Karpas-422 (cell line): Measurements from ENCODE around the gene TMEM151A. TPM values are rescaled to one million over a fixed set of nuclear protein-coding genes. Genes with fewer than 3 reads are reported as not detected.

ENCODE experiments used
- DNase-seq: peaks from one replicate; pipeline ENCODE4 v3.0.0-alpha.2; 2015
- H2AFZ ChIP-seq: fragments of 200-600 bp; sonication (generic); 2 replicates; pipeline ENCODE4 v1.6.1; 2014; ENCODE audit warnings: antibody characterized with exemption, low read length, mixed read lengths
- H3K27ac ChIP-seq: fragments of 200-600 bp; sonication (generic); 2 replicates; pipeline ENCODE4 v1.5.1; 2014; ENCODE audit warnings: mild to moderate bottlenecking, low read length, moderate library complexity
- H3K27me3 ChIP-seq: fragments of 200-600 bp; sonication (generic); 2 replicates; pipeline ENCODE4 v1.6.1; 2014; ENCODE audit warnings: low read length, mixed read lengths
- H3K36me3 ChIP-seq: fragments of 200-600 bp; sonication (generic); 2 replicates; pipeline ENCODE4 v1.6.1; 2014; ENCODE audit warnings: low read length, mixed read lengths; ENCODE audit not compliant: insufficient read depth
- H3K4me1 ChIP-seq: fragments of 200-600 bp; sonication (generic); 2 replicates; pipeline ENCODE4 v1.6.1; 2014; ENCODE audit warnings: mild to moderate bottlenecking, low read length, mixed read lengths
- H3K4me2 ChIP-seq: fragments of 200-600 bp; sonication (generic); 2 replicates; pipeline ENCODE4 v1.6.1; 2014; ENCODE audit warnings: low read length, low read depth, mild to moderate bottlenecking; ENCODE audit not compliant: poor library complexity, severe bottlenecking
- H3K4me3 ChIP-seq: fragments of 200-600 bp; sonication (generic); 2 replicates; pipeline ENCODE4 v1.5.1; 2014; ENCODE audit warnings: mild to moderate bottlenecking, antibody characterized with exemption, low read length, mixed read lengths
- H3K79me2 ChIP-seq: fragments of 200-600 bp; sonication (generic); 2 replicates; pipeline ENCODE4 v1.6.1; 2014; ENCODE audit warnings: mild to moderate bottlenecking, low read length, mixed read lengths
- H3K9ac ChIP-seq: fragments of 200-600 bp; sonication (generic); 2 replicates; pipeline ENCODE4 v1.6.0; 2014; ENCODE audit warnings: low read length
- H3K9me2 ChIP-seq: fragments of 200-600 bp; sonication (generic), shearing (Covaris generic); replicated peaks from 2 replicates; pipeline ENCODE4 v1.6.0; 2014; ENCODE audit warnings: mild to moderate bottlenecking, low read length, moderate library complexity; ENCODE audit not compliant: insufficient read depth
- H3K9me3 ChIP-seq: fragments of 300-700, 200-600 bp; sonication (generic); 2 replicates; pipeline ENCODE4 v1.6.1; 2014; ENCODE audit warnings: low read length, mixed read lengths
- H4K20me1 ChIP-seq: fragments of 200-600 bp; sonication (generic); 2 replicates; pipeline ENCODE4 v1.6.1; 2014; ENCODE audit warnings: mild to moderate bottlenecking, antibody characterized with exemption, low read length, low read depth; ENCODE audit not compliant: insufficient read depth
- total RNA-seq: library from RNA; depleted of rRNA; stranded (reverse); fragments of >200 nt; shearing (Covaris generic); gene quantifications from 2 replicates; pipeline ENCODE4 v1.2.3, GENCODE V29; 2014; ENCODE audit warnings: low replicate concordance

Gene TMEM151A
- total RNA-seq, 1 experiment from 2014 or later: not detected

DNA sequence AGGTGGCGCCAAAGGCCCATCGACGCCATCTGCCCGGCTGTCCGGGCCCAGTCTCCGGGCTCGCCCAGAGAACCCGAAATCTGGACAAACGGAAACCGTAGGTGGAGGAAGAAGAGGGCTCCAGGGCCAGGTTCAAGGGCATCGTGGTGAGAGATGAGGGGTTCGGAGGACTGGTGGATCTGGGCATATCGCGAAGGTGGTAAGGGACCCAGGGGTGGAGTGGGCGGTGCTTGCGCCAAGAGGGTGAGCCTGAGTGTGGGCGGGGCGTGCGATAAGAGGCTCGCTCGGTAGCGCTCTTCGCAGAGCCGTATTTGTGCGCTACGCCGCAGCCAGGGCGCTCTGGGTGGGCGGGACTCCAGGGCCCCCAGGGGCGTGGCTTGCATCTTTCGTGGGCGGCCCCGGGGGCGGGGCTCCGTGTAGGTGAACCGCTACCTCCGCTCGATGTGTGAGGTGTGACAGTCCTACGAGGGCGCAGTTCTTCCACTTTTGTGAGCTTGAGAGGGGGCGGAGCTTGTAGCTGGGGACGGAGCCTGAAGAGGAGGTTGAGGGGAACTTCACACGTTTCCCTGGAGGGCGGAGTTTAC is 20.4 kb downstream of the TMEM151A start:
- H3K36me3 ChIP-seq: no peaks in the 10 kb centered on the region
- H4K20me1 ChIP-seq: no peaks in the 10 kb centered on the region
- no peaks in the 10 kb centered on the region for H3K27me3 ChIP-seq
- H3K4me3 ChIP-seq: peak overlapping the region; percentile 65
- H3K9me2 ChIP-seq: no peaks in the 10 kb centered on the region
- peak; percentile 98 for DNase-seq
- H3K9me3 ChIP-seq: no peaks in the 10 kb centered on the region
- peak overlapping the region; percentile 65 for H3K9ac ChIP-seq
- peak overlapping the region; percentile 78 for H3K4me2 ChIP-seq
- H2AFZ ChIP-seq: peak overlapping the region; percentile 93
- peaks cover 28% of the 10 kb centered on the region for H3K4me1 ChIP-seq
- H3K27ac ChIP-seq: peak overlapping the region; percentile 62
- no peaks in the 10 kb centered on the region for H3K79me2 ChIP-seq

DNA sequence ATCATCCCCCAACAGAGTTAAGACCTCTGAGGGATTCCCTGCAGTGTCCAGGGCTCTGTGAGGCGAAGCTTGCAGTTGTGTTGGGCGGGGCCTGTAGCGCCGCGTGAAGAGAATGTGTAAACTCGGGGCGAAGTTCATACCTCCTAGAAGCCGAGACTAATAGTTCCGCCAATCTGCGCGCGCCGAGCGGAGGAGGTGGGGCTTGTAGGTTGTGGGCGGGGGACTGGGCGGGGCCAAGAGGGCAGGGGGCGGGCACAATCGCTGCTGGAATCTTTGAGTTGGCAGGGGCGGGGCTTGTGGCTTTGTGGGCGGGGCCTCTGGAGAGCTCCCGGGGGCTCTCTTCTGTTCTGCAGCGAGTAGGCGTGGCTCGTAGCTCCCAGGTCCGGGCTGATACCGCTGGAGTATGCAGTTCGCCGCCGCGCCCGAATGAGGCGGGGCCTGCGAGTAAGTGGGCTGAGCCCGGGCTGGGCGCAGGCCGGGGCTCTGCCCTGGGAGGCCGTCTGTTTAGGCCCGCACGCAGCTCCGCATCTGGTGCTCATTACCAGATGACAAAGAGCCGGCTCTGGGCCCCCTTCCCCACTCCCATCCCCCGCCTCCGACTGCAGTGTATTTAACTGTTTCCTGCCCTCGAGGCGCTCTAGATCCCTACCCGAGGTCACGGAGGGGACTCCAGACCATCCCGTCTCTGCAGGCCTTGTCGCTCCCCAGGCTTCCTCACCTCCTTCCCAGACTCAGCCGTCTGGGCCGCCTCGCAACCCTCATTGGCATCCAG is 21.0 kb downstream of the TMEM151A start:
- Histone ChIP-seq H3K9me2 (no peaks in the 10 kb centered on the region), H3K9me3 (no peaks in the 10 kb centered on the region), H4K20me1 (no peaks in the 10 kb centered on the region), H3K9ac (peak overlapping the region; percentile 65), H3K27ac (peak overlapping the region; percentile 62), H3K4me3 (peak overlapping the region; percentile 65), H3K4me2 (peak overlapping the region; percentile 78), H3K79me2 (no peaks in the 10 kb centered on the region), H3K4me1 (peaks cover 34% of the 10 kb centered on the region), H3K27me3 (no peaks in the 10 kb centered on the region), H3K36me3 (no peaks in the 10 kb centered on the region), H2AFZ (no peak overlapping the region)
- peak; percentile 99 for DNase-seq

DNA sequence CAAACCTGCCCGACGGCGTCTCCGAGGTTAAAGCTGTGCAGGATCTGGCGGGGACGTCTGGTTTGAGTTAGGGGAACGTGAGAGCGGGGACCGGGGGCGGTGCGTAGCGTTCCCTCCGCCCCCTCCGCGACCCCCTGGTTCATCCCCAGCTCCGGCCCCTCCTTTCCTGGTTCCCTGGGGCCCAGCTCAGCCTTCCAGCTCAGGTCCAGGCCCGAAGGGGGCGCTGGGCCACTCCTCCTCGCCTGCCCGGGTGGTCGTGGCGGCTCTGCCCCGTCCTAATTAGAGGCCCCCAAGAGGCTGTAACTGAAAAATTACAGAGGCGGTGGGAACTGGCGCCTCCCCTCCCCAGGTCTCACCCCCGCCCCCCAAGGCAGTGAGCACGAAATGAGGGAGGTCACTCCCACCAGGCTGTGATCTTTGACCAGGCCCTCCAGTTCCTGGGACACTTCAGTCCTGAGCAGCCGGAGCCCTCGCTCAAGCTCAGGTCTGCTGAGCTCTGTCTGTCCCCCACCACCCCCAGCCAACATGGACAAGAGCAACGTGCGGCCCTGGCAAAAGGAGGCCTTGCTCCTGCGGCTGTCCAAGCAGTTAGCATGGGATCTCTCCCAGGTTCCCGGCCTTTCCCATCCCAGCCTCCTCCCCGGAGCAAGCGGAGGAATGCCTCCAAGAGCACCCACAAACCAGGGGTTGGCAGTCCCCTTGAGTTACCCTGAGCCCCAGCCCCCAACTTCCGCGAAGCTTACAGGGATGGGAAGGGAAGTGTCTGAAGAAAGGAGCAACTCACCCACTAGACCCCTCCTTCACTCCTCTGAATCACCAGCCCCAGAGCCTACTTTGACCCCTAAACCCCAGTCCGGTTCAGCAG is 21.9 kb downstream of the TMEM151A start:
- H3K36me3 ChIP-seq: no peaks in the 10 kb centered on the region
- no peaks in the 10 kb centered on the region for H3K27me3 ChIP-seq
- H3K4me1 ChIP-seq: peaks cover 43% of the 10 kb centered on the region
- peak overlapping the region; percentile 65 for H3K4me2 ChIP-seq
- no peak for DNase-seq
- no peak overlapping the region for H2AFZ ChIP-seq
- no peaks in the 10 kb centered on the region for H3K9me3 ChIP-seq
- no peaks in the 10 kb centered on the region for H3K9me2 ChIP-seq
- H3K4me3 ChIP-seq: peak overlapping the region; percentile 48; the same call in 1 of the 2 replicates
- H3K79me2 ChIP-seq: no peaks in the 10 kb centered on the region
- no peak overlapping the region for H3K27ac ChIP-seq
- peak overlapping the region; percentile 52 for H3K9ac ChIP-seq
- no peaks in the 10 kb centered on the region for H4K20me1 ChIP-seq

DNA sequence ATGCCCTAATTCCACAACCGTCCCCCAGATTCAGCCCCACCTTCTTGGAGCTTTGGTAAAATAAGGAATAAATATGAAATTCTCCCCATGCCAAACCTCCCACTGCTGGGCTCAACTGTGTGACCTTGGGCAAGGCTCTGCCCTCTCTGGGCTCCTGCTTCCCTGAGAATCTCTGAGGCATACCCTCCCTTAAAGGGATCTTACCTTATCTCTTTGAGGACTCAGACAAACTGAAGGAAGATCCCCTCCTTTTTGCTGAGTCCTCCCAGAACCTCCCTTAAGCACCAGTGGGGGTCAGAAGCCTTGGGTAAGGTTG is 22.4 kb downstream of the TMEM151A start:
- H3K27me3 ChIP-seq: no peaks in the 10 kb centered on the region
- no peak overlapping the region for H3K4me3 ChIP-seq
- H2AFZ ChIP-seq: no peak overlapping the region
- peaks cover 48% of the 10 kb centered on the region for H3K4me1 ChIP-seq
- no peaks in the 10 kb centered on the region for H4K20me1 ChIP-seq
- no peak overlapping the region for H3K4me2 ChIP-seq
- H3K9me2 ChIP-seq: no peaks in the 10 kb centered on the region
- H3K79me2 ChIP-seq: no peaks in the 10 kb centered on the region
- DNase-seq: no peak
- no peaks in the 10 kb centered on the region for H3K9me3 ChIP-seq
- H3K27ac ChIP-seq: no peak overlapping the region
- H3K36me3 ChIP-seq: no peaks in the 10 kb centered on the region
- H3K9ac ChIP-seq: no peak overlapping the region

DNA sequence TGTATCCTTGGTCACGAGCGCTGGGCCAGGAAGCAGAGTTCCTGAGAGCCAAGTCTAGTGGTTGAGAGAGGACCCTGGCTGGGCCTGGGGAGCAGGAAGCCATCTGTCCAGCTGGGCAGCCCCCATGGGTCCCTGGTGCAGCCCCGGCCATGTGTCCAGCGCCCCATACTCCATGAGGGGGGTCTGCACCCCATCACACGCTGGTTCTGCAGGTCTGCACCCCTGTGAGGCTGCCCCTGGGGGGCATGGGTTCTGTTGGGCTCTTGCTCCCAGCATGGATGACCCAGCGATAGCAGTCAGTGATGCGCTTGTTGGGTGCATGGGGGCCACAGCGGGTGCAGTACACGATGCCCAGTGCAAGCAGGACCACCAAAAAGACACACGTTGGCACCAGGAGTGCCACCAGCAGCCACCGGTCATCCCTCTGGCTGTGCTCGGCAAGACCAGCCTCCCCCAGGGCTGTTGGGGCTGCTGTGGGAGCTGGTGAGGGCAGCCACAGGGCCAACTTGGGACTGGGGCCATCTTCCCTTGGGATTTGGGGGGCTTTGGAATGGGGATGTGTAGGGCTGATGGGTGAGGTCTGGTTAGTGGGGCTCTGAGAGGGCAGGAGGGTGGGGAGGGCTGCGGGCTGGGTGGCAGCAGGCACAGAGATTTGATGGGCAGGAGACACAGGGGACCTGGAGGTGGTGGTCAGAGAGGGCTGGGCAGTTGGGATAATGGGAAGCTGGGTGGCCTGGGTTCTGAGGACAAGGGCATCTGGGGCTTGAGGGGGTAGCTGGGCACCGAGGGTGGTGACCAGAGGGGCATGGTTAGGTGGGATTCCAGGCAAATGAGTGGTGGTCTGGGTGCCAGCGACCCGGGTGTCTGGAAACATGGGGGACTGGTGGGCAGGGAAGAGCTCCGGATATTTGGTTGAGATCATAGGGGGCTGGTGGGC is 23.1 kb downstream of the TMEM151A start:
- no peak overlapping the region for H3K4me2 ChIP-seq
- no peak overlapping the region for H3K9ac ChIP-seq
- H3K27ac ChIP-seq: no peak overlapping the region
- no peaks in the 10 kb centered on the region for H3K79me2 ChIP-seq
- no peak for DNase-seq
- no peaks in the 10 kb centered on the region for H3K27me3 ChIP-seq
- H3K4me1 ChIP-seq: peaks cover 50% of the 10 kb centered on the region
- no peaks in the 10 kb centered on the region for H3K36me3 ChIP-seq
- no peaks in the 10 kb centered on the region for H3K9me2 ChIP-seq
- H2AFZ ChIP-seq: no peak overlapping the region
- H4K20me1 ChIP-seq: no peaks in the 10 kb centered on the region
- H3K4me3 ChIP-seq: no peak overlapping the region
- H3K9me3 ChIP-seq: no peaks in the 10 kb centered on the region

DNA sequence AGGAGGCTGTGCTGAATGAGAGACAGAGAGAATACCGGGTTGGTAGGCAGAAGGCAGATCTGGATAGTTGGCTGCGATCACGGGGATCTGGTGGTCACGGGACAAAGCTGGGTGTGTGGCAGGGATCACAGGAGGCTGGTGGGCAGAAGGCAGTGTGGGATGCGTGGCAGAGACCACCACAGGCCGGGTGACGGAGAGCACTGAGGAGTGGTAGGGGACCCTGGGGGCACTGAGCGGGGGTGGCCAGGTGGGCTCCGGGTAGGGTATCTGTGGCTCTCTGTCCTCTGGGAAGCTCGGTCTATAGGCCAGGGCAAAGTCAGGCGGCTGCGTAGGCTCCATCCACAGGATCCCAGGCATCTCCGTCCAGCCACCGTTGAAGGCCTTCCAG is 23.8 kb downstream of the TMEM151A start:
- no peak for DNase-seq
- H3K9ac ChIP-seq: no peak overlapping the region
- H3K9me2 ChIP-seq: no peaks in the 10 kb centered on the region
- no peaks in the 10 kb centered on the region for H3K79me2 ChIP-seq
- H3K27me3 ChIP-seq: no peaks in the 10 kb centered on the region
- no peak overlapping the region for H3K27ac ChIP-seq
- no peak overlapping the region for H2AFZ ChIP-seq
- H4K20me1 ChIP-seq: no peaks in the 10 kb centered on the region
- H3K4me1 ChIP-seq: peaks cover 50% of the 10 kb centered on the region
- H3K4me2 ChIP-seq: no peak overlapping the region
- no peak overlapping the region for H3K4me3 ChIP-seq
- H3K9me3 ChIP-seq: no peaks in the 10 kb centered on the region
- H3K36me3 ChIP-seq: no peaks in the 10 kb centered on the region

DNA sequence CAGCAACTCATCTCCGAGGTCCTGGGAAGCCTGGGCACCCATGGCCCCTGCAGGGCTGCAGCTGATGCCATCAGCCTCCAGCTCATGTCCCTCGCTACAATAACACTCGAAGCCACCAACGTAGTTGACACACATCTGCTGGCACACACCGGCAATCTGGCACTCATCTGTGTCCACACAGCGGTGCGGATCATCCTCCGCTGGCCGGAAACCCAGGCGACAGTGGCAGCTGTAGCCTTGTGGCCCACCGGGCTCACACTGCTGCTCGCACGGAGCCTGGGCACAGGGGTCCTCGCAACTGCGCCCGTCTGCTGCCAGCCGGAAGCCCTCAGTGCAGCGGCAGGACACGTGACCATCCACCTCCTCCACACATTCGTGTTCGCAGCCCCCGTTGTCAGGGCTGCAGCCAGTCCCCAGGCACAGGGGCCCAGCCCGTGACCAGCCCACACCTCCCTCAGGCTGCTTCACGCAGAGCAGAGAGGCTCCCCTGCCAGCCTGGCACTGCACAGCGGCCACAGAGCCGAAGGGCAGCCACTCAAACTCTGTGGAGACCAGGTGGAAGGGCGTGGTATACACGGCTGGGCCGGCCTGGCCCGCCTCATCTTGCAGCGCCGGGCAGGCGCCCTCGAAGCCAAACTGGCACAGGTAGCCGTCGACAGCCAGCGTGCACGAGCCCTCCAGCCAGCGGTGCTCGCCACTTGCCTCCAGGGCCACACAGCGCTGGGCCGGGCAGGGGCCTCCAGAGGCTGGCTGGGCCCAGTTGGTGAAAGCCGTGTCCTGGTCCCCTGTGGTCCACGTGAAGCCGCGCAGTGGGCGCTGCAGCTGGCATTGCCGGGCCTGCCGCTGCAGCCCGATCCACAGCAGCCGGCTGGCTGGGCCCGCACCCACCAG is 24.5 kb downstream of the TMEM151A start:
- Histone ChIP-seq H3K4me2 (no peak overlapping the region), H3K4me3 (no peak overlapping the region), H3K9me2 (no peaks in the 10 kb centered on the region), H3K27ac (no peak overlapping the region), H3K36me3 (no peaks in the 10 kb centered on the region), H3K79me2 (no peaks in the 10 kb centered on the region), H3K9ac (no peak overlapping the region), H3K4me1 (peaks cover 48% of the 10 kb centered on the region), H3K9me3 (no peaks in the 10 kb centered on the region), H3K27me3 (no peaks in the 10 kb centered on the region), H2AFZ (no peak overlapping the region), H4K20me1 (no peaks in the 10 kb centered on the region)
- no peak for DNase-seq
